ENCODE results near the gene PVR. TPM values are rescaled to one million over a fixed set of nuclear protein-coding genes. Genes with fewer than 3 reads are reported as not detected.

PVR gene
- total RNA-seq, 6 experiments from 2014 or later, result 45.9 to 76.2 (median 54.3) TPM

DNA sequence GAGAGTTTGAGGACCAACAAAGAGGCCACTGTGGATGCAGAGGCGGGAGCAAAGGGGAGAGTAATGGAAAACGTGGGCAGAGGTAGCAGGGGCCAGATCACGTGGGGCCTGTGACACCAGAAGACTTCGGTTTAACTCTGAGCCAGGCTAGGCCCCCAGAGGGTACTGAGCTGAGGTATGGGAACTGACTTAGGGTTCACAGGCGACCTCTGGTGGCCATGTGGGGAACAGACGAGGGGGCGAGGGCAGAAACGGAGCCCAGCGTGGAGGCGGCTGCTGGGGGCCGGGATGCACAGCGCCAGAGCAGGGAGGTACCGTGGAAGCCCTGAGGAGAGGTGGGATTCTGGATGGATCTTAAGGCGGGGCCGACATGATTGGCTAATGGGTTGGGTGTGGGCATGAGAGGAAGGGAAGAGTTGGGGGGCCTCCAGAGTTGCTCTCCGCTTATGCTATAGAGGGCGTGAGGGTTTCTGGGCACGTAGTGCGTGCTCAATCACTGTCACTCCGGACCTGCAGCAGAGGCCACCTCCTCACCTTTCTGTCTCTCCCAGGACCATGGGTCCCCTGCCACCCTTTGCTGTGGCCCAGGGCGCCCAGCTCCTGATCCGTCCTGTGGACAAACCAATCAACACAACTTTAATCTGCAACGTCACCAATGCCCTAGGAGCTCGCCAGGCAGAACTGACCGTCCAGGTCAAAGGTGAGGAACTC is 13.7 kb downstream of the PVR start:
- no peaks in the 10 kb centered on the region for H3K27me3 Mint-ChIP-seq (ENCODE audit: insufficient read depth)
- H3K4me3 Mint-ChIP-seq, result no peak overlapping the region
- H3K4me1 Mint-ChIP-seq (ENCODE audit: low read depth), result no peaks in the 10 kb centered on the region
- DNase-seq, result peak; percentile 25
- H3K36me3 Mint-ChIP-seq (ENCODE audit: low read depth), result peaks cover 44% of the 10 kb centered on the region
- H3K27ac Mint-ChIP-seq, result peak overlapping the region; percentile 51; the same call in 1 of the 2 replicates
- TF ChIP-seq CTCF (IDR thresholded peaks at IDR 0.05), result peak; percentile 95
- no peaks in the 10 kb centered on the region for H3K9me3 Mint-ChIP-seq

- no peak for TF ChIP-seq CTCF (IDR thresholded peaks at IDR 0.05)
- no peak for DNase-seq
- Mint-ChIP-seq H3K27ac (no peak overlapping the region), H3K4me1 (ENCODE audit: low read depth) (no peaks in the 10 kb centered on the region), H3K9me3 (no peaks in the 10 kb centered on the region), H3K27me3 (ENCODE audit: insufficient read depth) (no peaks in the 10 kb centered on the region), H3K36me3 (ENCODE audit: low read depth) (peaks cover 43% of the 10 kb centered on the region), H3K4me3 (no peak overlapping the region)
Measured at GRCh38 chr19:44658069-44658733, 14.5 kb downstream of the PVR start.

DNA sequence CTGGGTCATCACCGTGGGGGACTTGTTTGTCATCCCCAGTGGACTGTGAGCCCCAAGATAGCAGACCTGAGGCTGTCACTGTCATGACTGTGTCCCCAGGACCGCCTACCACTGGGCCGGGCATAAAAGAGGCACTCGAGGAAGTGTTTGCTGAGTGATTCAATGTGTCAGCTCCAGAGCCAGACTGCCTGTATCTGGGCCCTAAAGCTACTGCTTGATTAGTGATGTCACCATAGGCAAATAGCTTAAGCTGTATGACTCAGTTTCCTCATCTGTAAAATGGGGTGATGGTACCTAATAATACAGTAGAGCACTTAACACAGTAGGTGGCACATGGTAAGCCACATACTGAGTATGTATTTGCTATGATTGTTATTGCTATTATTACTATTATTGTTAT is 16.4 kb downstream of the PVR start:
- TF ChIP-seq CTCF (IDR thresholded peaks at IDR 0.05), result no peak
- H3K4me3 Mint-ChIP-seq, result no peak overlapping the region

DNA sequence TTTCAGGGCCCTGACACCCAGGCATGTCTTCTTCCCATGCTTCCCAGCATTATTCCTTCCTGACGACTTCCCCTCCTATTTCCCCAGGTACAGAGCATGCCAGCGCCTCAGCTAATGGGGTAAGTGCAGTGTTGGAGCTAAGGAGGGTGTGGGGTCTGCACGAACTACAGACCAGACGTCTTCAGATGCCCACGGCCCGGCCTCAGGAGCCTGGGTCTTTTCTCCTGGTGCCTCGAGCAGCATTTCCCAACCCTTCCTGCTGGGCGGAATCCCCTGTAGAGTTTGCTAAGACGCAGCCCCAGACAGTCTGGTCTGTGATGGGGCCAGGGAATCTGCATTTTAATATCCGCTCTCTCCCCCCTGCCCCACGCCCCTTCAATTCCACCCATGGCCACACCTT is 17.5 kb downstream of the PVR start:
- Mint-ChIP-seq H3K27me3 (ENCODE audit: insufficient read depth) (no peaks in the 10 kb centered on the region), H3K4me3 (no peak overlapping the region), H3K36me3 (ENCODE audit: low read depth) (peaks cover 38% of the 10 kb centered on the region), H3K4me1 (ENCODE audit: low read depth) (no peaks in the 10 kb centered on the region), H3K9me3 (no peaks in the 10 kb centered on the region), H3K27ac (no peak overlapping the region)
- no peak for TF ChIP-seq CTCF (IDR thresholded peaks at IDR 0.05)
- no peak for DNase-seq

More for the DNA sequence above, 16.4 kb downstream of the PVR start:
- no peak for DNase-seq
- H3K27me3 Mint-ChIP-seq (ENCODE audit: insufficient read depth), result no peaks in the 10 kb centered on the region
- H3K27ac Mint-ChIP-seq, result no peak overlapping the region
- no peaks in the 10 kb centered on the region for H3K9me3 Mint-ChIP-seq
- H3K4me1 Mint-ChIP-seq (ENCODE audit: low read depth), result no peaks in the 10 kb centered on the region
- peaks cover 39% of the 10 kb centered on the region for H3K36me3 Mint-ChIP-seq (ENCODE audit: low read depth)

DNA sequence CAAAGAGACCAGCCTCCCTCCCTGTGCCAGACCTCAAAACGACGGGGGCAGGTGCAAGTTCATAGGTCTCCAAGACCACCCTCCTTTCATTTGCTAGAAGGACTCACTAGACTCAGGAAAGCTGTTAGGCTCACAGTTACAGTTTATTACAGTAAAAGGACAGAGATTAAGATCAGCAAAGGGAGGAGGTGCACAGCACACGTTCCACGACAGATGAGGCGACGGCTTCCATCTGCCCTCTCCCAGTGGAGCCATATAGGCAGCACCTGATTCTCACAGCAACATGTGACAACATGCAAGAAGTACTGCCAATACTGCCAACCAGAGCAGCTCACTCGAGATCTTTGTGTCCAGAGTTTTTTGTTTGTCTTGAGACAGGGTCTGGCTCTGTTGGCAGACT is 18.2 kb downstream of the PVR start:
- peaks cover 32% of the 10 kb centered on the region for H3K36me3 Mint-ChIP-seq (ENCODE audit: low read depth)
- H3K9me3 Mint-ChIP-seq, result no peaks in the 10 kb centered on the region
- TF ChIP-seq CTCF (IDR thresholded peaks at IDR 0.05), result no peak
- no peak for DNase-seq
- H3K4me1 Mint-ChIP-seq (ENCODE audit: low read depth), result no peaks in the 10 kb centered on the region
- H3K27ac Mint-ChIP-seq, result no peak overlapping the region
- H3K4me3 Mint-ChIP-seq, result no peak overlapping the region
- H3K27me3 Mint-ChIP-seq (ENCODE audit: insufficient read depth), result no peaks in the 10 kb centered on the region

Data from HFFc6 (cell line).